GM18502 (cell line): ENCODE results near the gene ACTG1.

Experiments used
- ATAC-seq: cut with Tn5 transposase; IDR thresholded peaks from one replicate; pipeline ENCODE4 v1.9.1; 2021; ENCODE audit warnings: mild to moderate bottlenecking; ENCODE audit not compliant: unreplicated experiment, poor library complexity

ACTG1 gene

DNA sequence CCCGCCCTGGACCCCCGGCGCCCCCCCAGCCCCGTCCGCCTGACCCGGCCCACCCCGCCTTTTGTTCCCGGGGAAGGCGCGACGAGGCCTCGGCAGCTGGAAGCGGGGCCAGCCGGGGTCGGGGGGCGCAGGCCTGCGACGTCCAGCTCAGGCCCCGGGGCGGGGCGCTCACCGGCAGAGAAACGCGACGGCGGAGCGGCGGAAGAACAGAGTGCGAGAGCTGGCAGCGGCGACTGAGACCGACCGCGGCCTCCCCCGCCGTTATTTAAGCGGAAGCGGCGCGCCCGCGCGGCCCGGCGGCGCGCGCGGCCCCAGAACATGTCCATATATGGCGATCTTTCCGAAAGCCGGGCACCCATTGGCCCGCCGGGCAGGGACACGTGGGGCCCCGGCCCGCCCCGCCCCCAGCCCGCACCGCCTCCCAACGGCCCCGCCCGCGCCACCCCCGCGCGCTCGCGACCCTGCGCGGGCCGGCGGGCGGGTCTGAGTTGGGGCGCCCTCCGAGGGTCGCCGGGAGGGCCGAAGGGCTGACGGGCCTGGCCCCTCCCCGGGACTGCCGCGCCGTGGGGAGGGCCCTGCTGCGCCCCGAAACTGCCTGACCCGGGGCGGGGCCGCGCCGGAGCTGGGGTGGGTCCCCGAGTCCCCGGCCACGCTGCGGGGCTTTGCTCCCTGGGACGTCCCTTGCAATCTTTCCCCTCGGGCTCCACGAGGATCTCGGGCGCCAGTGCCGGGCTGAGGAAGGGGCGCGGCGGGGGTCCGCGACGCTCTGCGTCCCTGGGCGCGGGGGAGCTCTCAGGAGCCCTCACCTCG, at the start of gene ACTG1:
ACTG1 (minus strand) TSS at position 238 of the 810 bp plus-strand sequence. CDS start 445 bp downstream, outside the sequence.
- peak; percentile 42 for ATAC-seq

DNA sequence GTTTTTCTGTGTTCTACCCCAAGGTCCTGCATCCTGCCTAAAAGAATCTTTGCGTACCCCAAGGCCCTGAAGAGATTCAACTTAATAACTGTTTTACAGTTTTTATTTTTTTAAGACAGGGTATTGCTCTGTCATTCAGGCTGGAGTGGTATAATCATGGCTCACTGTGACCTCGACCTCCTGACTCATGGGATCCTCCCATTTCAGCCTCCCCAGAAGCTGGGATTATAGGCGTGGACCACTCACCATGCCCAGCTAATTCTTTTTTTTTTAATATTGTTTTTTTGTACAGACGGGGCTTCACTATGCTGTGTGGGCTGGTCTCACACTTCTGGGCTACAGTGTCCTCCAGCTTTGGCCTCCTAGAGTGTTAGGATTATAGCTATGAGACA, 48.9 kb upstream of the ACTG1 start:
- no peak for ATAC-seq

DNA sequence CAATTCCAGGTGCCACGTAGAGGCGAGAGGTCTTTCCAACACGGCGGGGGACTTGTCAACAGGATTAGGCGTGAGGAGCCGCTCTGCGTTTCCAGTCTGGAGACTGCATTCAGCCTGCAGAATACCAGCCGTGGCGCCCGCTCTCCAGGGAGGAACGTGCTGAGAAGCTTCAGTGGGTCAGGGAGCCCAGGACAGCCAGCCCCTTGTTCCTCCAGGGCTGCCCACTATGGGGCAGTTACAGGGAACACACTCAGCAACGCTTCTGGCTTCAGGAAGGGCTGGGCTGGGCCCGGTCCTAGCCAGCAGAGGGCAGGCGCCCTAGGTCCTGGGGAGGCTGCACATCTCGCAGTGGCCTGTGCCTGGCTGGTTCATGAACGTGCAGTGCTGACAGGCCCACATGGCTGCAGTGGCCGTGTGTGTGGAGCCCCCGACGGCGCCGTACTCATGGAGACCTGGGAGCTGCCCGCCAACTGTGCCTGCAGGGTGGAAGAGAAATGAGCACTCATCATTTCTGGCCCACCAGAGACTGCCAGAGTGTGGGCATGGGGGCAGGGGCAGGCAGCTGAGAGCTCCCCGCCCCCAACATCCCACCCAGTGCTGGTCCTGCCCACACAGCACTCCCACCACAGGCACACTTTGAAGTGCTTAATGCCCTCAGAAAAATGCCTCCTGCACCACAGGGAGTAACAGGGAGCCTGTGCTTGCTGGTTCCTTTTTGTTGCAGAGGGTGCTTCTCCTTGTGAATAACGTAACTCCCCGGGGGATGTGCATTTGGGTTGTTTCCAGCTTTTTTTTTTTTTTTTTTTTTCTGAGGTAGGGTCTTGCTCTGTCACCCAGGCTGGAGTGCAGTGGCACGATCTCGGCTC, 46.6 kb upstream of the ACTG1 start:
- ATAC-seq, result no peak

DNA sequence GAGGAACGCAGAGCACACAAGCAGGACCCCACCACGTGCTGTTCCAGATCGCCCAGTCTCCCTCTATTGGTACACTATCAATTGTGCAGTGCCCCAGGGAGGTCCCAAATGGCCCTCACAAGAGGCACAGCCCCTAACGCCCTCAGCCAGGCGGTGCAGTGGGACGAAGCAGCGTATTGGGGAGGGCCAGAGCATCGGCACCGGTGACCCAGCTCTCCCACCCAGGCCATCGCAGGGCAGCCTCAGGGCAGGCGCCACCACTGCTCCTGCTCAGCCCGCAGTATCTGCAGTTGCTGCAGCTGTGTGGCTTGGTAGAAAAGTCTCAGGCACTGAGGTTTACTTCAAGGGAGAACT, 45.5 kb upstream of the ACTG1 start:
- ATAC-seq, result no peak

- ATAC-seq, result no peak
Measured at GRCh38 chr17:81557276-81558114, 44.9 kb upstream of the ACTG1 start.

- ATAC-seq, result no peak
Measured at GRCh38 chr17:81556863-81557262, 44.3 kb upstream of the ACTG1 start.

GRCh38 chr17:81556175-81556691, 43.6 kb upstream of the ACTG1 start:
- ATAC-seq, result no peak

- peak; percentile 4 for ATAC-seq
Measured at GRCh38 chr17:81553616-81554181, 41.1 kb upstream of the ACTG1 start.

GRCh38 chr17:81553018-81553615, 40.5 kb upstream of the ACTG1 start:
- ATAC-seq, result peak; percentile 40

GRCh38 chr17:81552244-81553017, 39.8 kb upstream of the ACTG1 start, which contains the start of gene FAAP100:
TSS of gene FAAP100 (minus strand) at chr17:81552353. CDS start at chr17:81552330, 23 bp downstream.
- peak; percentile 48 for ATAC-seq

- ATAC-seq, result no peak
Measured at GRCh38 chr17:81551458-81552243, 39.1 kb upstream of the ACTG1 start.

DNA sequence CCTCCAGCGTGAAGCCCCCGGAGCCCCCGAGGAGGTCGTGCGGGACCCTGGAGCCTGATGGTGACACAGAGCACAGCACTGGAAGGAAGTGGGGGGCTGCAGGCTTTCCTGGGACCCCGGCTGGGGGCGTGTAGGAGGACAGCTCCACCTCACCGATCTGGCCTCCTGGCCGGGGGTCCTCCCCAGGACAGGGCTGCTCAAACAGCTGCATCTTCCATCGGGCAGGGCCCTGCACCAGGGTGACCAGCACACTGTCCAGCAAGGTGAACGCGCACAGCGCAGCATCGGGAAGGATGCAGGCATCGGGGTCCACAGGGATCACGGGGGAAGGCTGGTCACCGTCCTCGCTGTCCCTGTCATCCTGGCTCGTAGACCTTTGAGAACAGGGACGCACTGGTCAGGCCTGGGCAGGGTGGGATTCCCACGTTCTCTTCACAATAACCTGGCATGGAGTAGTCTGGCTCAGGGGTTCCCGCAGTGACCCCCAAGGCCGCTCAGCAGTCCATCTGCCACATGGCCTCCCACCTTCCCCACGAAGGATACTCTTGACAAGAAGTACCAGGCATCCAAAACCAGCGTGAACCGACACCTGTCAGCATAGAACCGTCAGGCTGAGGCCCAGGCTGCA, 38.3 kb upstream of the ACTG1 start:
- no peak for ATAC-seq

DNA sequence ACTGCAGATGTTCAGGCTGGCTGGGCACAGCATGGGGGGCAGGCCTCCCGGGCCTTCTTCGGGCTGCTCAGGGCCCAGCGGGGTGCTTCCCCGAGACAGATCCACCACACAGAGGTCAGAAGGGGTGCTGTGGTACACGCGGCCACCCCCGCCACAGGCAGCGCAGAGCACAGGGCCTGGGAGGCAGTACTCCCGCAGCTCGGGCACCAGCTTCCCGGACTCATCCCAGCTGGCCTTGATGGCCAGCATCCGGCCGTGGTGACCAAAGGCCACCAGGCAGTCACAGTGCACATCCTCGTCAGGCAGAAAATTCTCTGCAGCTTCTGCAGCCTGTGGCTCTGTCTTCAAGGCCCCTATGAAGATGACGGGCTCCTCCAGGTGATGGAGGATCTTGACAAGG, 37.7 kb upstream of the ACTG1 start:
- no peak for ATAC-seq

- ATAC-seq, result no peak
Measured at GRCh38 chr17:81549826-81550225, 37.2 kb upstream of the ACTG1 start.

DNA sequence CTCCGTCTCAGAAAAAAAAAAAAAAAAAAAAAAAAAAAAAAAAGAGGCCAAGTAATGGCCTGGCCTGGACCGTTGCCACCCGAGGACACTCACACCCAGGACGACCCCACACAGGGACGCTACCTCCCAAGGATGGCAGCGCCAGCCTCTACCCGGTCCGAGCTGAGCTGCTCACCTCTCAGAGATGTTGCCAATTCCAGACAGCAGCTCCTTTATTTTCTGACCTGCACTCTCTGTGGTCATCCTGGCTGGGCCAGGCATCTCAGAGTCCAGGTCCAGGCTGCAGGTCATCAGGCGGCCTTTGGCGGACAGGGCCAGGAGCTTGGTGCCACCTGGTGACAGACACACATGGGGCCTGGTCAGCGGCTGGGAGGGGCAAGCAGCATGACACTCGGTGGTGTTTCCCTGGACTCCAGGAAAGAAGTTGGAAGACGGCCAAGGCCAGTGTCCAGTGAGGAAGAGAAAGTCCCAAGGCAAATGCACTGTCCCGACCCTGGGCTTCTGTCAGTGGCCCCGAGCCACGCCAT, 36.5 kb upstream of the ACTG1 start:
- no peak for ATAC-seq

- ATAC-seq, result no peak
Measured at GRCh38 chr17:81547614-81547982, 35.0 kb upstream of the ACTG1 start.

- ATAC-seq, result no peak
Measured at GRCh38 chr17:81546906-81547613, 34.5 kb upstream of the ACTG1 start.
